Measurements from ENCODE around the gene MRTFA.
"Not testable (repeated sequence)": the region's sequence is repeated elsewhere in the genome, so short reads cannot be mapped to it uniquely, and the experiment has no call there.

The MRTFA gene

DNA sequence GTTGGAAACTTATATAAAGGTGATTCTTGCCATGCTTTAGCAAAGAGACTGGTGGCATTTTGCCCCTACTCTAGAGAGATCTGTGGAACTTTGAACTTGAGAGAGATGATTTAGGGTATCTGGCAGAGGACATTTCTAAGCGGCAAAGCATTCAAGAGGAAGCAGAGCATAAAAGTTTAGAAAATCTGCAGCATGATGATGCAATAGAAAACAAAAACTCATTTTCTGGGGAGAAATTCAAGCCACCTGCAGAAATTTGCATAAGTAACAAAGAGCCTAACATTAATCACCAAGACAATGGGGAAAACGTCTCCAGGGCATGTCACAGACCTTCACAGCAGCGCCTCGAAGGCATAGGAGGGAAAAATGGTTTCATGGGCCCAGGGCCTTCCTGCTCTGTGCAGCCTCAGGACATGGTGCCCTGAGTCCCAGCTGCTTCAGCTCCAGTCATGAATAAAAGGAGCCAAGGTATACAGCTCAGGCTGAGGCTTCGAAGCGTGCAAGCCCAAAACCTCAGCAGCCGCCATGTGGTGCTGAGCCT is 83.4 kb downstream of the MRTFA start:
- no peak for DNase-seq (ENCODE audit: extremely low spot score)
- POLR2A ChIA-PET = no interaction called here
- CTCF ChIA-PET = no interaction called here
- TF ChIP-seq NFRKB (IDR thresholded peaks at IDR 0.05) = no peak

DNA sequence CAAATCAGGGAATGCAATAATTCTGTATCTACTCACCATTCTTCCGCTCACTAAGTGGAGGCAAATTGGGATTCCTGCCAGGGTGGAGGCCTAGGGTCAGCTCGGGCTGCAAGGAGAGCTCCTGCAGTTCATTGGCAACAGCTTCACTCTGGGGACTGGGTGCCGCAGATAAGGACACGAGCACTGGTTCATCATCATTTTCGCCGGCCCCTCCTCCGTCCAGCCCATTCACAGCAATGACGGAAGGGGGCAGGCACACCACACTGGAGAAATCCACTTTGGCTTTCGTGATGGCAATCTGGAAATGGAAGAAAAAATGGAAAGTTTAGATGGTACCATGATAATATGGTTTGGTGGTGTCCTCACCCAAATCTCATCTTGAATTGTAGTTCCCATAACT is 84.4 kb downstream of the MRTFA start:
- POLR2A ChIA-PET = interaction anchor here (1.7 kb wide), 1 partner anchor 18 kb away, joined by 5 read pairs; no protein-coding TSS in a partner anchor
- CTCF ChIA-PET = interaction anchor here (0.6 kb wide), 1 partner anchor 13 kb away, joined by 3 read pairs; no protein-coding TSS in a partner anchor
- DNase-seq (ENCODE audit: extremely low spot score) = no peak
- no peak for TF ChIP-seq NFRKB (IDR thresholded peaks at IDR 0.05)
- TF ChIP-seq HDGF (IDR thresholded peaks at IDR 0.05; ENCODE audit: borderline replicate concordance) = no peak

DNA sequence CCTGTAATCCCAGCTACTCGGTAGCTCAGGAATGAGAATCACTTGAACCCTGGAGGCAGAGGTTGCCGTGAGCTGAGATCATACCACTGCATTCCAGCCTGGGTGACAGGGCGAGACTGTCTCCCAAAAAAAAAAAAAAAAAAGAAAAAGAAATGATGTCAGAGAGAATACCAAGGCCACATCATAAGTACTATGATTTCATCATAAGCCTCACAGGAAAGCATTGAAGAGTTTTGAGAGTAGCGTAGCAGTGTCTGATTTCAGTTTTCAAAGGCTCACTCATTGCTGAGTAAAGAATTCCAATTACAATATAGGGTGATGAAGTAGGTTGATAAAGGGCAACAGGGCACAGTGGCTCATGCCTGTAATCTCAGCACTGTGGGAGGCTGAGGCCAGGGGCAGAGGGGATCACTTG is 88.8 kb downstream of the MRTFA start:
- CTCF ChIA-PET = no interaction called here
- TF ChIP-seq ZNF384 (IDR thresholded peaks at IDR 0.05) (peak; percentile 77), L3MBTL2 (conservative IDR thresholded peaks at IDR 0.05) (no peak), SP1 (IDR thresholded peaks at IDR 0.05) (no peak)
- DNase-seq (ENCODE audit: extremely low spot score) = no peak
- POLR2A ChIA-PET = interaction anchor here (1.2 kb wide), 1 partner anchor 103 kb away, joined by 3 read pairs; no protein-coding TSS in a partner anchor

DNA sequence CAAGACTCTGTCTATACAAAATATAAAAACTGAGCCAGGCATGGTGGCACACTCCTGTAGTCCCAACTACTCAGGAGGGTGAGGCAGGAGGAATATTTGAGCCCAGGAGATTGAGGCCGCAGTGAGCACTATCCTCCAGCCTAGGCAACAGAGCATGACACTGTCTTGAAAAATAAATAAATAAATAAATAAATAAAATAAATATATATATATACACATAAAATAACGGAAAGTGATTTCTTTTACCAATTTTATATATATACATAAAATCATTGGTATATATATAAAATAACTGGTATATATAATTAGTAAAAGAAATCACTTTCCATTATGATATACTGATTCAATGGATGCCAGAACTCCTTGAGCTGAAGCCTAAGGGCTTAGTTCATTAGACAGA is 91.8 kb downstream of the MRTFA start:
- TF ChIP-seq SUZ12 (IDR thresholded peaks at IDR 0.05) (no peak), CTBP1 (IDR thresholded peaks at IDR 0.05; ENCODE audit: borderline replicate concordance) (no peak), SP1 (IDR thresholded peaks at IDR 0.05) (no peak), BHLHE40 (IDR thresholded peaks at IDR 0.05; ENCODE audit: borderline replicate concordance) (no peak), FOXM1 (IDR thresholded peaks at IDR 0.05; ENCODE audit: borderline replicate concordance) (no peak), NFRKB (IDR thresholded peaks at IDR 0.05) (no peak), L3MBTL2 (conservative IDR thresholded peaks at IDR 0.05) (no peak), ZNF384 (IDR thresholded peaks at IDR 0.05) (no peak), LEF1 (IDR thresholded peaks at IDR 0.05; ENCODE audit: borderline replicate concordance) (no peak), FOXK2 (IDR thresholded peaks at IDR 0.05) (no peak), ELF4 (IDR thresholded peaks at IDR 0.05) (no peak), HDGF (IDR thresholded peaks at IDR 0.05; ENCODE audit: borderline replicate concordance) (no peak), ARNT (IDR thresholded peaks at IDR 0.05) (no peak), TARDBP (IDR thresholded peaks at IDR 0.05) (no peak), FOXA1 (IDR thresholded peaks at IDR 0.05) (no peak)
- TF ChIP-seq, protein P1, sequence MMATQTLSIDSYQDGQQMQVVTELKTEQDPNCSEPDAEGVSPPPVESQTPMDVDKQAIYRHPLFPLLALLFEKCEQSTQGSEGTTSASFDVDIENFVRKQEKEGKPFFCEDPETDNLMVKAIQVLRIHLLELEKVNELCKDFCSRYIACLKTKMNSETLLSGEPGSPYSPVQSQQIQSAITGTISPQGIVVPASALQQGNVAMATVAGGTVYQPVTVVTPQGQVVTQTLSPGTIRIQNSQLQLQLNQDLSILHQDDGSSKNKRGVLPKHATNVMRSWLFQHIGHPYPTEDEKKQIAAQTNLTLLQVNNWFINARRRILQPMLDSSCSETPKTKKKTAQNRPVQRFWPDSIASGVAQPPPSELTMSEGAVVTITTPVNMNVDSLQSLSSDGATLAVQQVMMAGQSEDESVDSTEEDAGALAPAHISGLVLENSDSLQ (IDR thresholded peaks at IDR 0.05) = no peak
- ChIA-PET POLR2A (no interaction called here), CTCF (no interaction called here)

DNA sequence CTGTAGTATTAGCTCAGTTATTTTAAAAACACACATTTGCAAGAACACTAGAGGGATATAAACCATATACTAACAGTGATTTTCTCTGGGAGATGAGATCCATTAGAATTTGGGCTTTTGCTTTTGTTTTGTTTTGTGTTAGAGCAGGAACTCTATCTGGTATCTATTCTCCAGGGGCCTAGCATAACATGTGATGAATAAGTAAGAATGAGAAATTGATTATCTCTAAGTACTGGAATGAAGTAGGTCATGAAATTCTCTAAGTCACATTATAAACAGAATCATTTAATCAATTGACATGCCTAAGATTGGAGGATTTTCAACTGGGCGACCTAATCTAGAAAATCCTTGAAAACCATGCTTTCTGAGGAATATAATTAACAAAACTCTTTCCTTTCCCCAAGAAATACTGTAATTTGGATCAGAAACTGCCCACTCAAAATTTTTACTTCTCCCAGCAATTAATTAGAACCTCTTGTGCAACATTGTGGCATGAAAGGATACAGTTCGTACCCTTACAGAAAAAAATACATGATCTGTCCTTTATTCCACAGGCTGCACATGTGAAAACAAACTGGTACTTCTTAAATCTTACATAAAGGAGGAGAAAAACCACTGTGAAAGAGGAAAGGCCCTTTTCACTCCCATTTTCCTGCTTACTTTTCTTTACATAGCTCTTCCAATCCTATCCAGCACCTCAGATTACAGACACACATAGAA is 93.5 kb downstream of the MRTFA start:
- DNase-seq (ENCODE audit: extremely low spot score) = no peak
- ChIA-PET CTCF (interaction anchor here (0.6 kb wide), 1 partner anchor 19 kb away, joined by 3 read pairs; no protein-coding TSS in a partner anchor), POLR2A (interaction anchor here (0.5 to 1.8 kb wide), 2 partner anchors 94 to 108 kb away, joined by 3 to 6 read pairs; partner anchors contain the start of gene MRTFA)
- TF ChIP-seq FOXM1 (IDR thresholded peaks at IDR 0.05; ENCODE audit: borderline replicate concordance) (no peak), SP1 (IDR thresholded peaks at IDR 0.05) (no peak), FOXA1 (IDR thresholded peaks at IDR 0.05) (no peak), TARDBP (IDR thresholded peaks at IDR 0.05) (no peak), ZNF384 (IDR thresholded peaks at IDR 0.05) (no peak), CTBP1 (IDR thresholded peaks at IDR 0.05; ENCODE audit: borderline replicate concordance) (no peak), FOXK2 (IDR thresholded peaks at IDR 0.05) (no peak), LEF1 (IDR thresholded peaks at IDR 0.05; ENCODE audit: borderline replicate concordance) (no peak), SUZ12 (IDR thresholded peaks at IDR 0.05) (no peak), NFRKB (IDR thresholded peaks at IDR 0.05) (no peak), HDGF (IDR thresholded peaks at IDR 0.05; ENCODE audit: borderline replicate concordance) (no peak), ARNT (IDR thresholded peaks at IDR 0.05) (no peak), ELF4 (IDR thresholded peaks at IDR 0.05) (no peak), BHLHE40 (IDR thresholded peaks at IDR 0.05; ENCODE audit: borderline replicate concordance) (no peak), L3MBTL2 (conservative IDR thresholded peaks at IDR 0.05) (no peak)
- TF ChIP-seq, protein P1 (IDR thresholded peaks at IDR 0.05) = no peak

More for the DNA sequence above, 91.8 kb downstream of the MRTFA start:
- DNase-seq (ENCODE audit: extremely low spot score) = no peak

DNA sequence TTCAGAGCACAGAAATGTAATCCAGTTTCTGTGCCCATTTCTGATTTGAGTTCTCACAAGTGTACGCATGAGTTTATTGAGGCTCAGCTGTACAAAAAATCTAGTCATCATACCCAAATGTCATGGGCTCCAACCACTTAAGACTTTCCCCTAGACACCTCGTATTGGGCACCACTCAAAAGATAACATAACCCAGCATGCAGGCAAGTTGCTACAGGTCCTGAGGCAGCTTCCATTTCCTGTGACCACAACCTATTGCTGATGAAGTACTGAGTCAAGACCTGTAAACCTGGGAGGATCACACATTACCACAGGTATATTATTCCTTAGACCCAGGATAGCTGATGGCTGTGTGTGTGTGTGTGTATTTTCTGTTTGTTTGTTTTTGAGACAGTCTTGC is 95.2 kb downstream of the MRTFA start:
- TF ChIP-seq TARDBP (IDR thresholded peaks at IDR 0.05) (no peak), CTBP1 (IDR thresholded peaks at IDR 0.05; ENCODE audit: borderline replicate concordance) (no peak), HDGF (IDR thresholded peaks at IDR 0.05; ENCODE audit: borderline replicate concordance) (no peak), NFRKB (IDR thresholded peaks at IDR 0.05) (no peak)
- TF ChIP-seq, protein P1 (IDR thresholded peaks at IDR 0.05) = no peak
- peak; percentile 12 for DNase-seq (ENCODE audit: extremely low spot score)
- ChIA-PET POLR2A (interaction anchor here (1.8 kb wide), 1 partner anchor 110 kb away, joined by 6 read pairs; no protein-coding TSS in a partner anchor), CTCF (no interaction called here)

DNA sequence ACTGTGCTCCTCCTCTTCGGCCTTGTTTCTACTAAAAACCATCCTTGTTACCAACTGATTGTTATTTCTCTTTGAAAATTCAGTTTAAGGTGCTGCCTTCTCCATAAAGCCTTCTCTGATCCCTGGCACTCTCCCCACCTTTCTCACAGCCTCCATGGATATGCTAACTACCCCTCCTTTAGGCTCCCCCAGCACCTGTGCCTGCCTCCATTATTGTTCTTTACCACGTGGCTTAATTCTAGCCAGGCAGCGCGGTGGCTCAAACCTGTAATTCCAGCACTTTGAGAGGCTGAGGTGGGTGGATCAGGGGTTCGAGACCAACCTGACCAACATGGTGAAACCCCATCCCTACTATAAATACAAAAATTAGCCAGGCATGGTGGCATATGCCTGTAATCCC is 96.3 kb downstream of the MRTFA start:
- no peak for DNase-seq (ENCODE audit: extremely low spot score)
- ChIA-PET POLR2A (no interaction called here), CTCF (no interaction called here)
- no peak for TF ChIP-seq FOXM1 (IDR thresholded peaks at IDR 0.05; ENCODE audit: borderline replicate concordance)
- no peak for TF ChIP-seq NFRKB (IDR thresholded peaks at IDR 0.05)
- no peak for TF ChIP-seq FOXA1 (IDR thresholded peaks at IDR 0.05)
- no peak for TF ChIP-seq ELF4 (IDR thresholded peaks at IDR 0.05)
- TF ChIP-seq ARNT (IDR thresholded peaks at IDR 0.05) = no peak

DNA sequence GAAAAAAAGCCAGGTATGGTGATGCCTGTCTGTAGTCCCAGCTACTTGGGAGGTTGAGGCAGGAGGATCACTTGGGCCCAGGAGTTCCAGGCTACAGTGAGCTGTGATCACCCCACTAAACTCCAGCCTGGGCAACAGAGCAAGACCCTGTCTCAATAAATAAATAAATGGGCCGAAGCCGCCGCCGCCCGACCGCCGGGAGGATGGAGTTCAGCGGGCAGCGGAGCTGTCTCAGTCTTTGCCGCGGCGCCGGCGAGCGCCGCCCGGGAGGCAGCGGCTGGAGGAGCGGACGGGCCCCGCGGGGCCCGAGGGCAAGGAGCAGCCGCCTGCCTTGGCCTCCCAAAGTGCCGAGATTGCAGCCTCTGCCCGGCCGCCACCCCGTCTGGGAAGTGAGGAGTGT is 100.4 kb downstream of the MRTFA start:
- CTCF ChIA-PET; POLR2A ChIA-PET; DNase-seq (ENCODE audit: extremely low spot score): not testable (repeated sequence)
